HG03442 (cell line): ENCODE data around the gene PDGFA.

Experiments used
- ATAC-seq: cut with Tn5 transposase; IDR thresholded peaks from one replicate; pipeline ENCODE4 v1.9.1; 2021; ENCODE audit warnings: mild to moderate bottlenecking, moderate library complexity; ENCODE audit not compliant: unreplicated experiment

PDGFA gene

DNA sequence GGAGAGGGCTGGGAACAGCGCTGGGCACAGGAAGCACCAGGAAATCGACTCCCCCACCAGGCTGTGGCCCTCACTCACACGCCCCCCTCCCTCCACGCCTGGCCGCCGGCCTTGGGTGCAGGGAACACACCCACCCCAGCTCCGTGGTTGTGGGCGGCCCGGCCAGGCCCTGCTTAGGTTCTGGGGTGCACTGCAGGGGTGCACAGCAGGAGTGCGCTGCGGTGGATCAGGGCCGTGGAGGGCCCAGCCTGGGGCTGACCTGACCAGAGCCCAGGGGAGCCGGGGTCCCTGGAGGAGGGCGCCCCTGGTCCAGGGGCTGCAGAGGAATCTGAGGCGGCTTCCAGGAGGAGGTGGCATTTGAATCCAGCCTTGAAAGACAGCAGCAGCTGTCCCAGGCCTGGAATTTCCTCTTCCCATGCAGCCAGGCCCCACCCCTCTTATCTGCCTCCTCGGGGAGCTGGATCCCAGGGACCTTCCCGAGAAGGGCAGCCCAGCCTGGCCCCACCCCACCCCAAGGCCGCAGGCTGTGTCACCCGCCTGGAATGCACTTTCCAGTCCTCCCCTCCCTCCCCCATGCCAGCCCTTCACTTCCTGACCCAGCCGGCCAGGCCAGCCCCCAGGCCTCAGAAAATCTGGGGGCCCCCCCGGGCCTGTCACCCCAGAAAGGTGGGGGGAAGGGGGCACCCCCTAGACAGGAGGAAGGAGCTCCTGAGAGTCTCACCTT, 18.4 kb upstream of the PDGFA start:
- ATAC-seq = no peak

DNA sequence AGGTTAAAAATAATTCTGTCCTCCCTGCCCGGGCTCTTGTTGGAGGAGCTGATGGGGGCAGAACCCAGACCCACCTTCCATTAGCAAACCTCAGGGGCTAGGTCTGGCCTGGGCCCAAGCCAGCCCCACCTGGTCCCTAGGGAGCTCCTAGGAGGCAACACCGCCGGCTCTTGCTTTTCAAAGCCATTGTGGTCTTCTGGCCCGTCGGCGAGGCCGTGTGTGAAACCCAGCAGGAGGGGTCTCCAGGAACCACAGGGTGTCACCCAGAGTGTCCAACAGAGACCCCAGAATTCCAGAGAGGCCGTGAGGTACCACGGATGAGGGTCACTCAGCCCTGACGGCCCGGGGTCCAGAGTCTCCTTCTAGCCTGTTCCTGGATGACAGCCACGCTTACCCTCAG, 16.6 kb upstream of the PDGFA start:
- ATAC-seq = no peak

DNA sequence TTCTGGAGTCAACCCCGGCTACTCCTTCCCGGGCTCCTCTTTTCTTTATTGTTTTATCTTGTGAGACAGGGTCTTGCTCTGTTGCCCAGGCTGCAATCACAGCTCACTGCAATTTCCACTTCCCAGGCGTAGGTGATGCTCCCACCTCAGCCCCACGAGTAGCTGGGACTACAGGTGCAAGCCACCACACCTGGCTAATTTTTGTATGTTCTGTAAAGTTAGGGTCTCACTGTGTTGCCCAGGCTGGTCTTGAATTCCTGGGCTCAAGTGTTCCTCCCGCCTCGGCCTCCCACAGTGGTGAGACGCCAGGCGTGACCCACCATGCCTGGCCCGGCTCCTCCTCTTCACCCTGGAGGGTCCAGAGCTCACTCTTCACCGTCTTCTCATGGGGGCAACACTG, 15.3 kb upstream of the PDGFA start:
- no peak for ATAC-seq

DNA sequence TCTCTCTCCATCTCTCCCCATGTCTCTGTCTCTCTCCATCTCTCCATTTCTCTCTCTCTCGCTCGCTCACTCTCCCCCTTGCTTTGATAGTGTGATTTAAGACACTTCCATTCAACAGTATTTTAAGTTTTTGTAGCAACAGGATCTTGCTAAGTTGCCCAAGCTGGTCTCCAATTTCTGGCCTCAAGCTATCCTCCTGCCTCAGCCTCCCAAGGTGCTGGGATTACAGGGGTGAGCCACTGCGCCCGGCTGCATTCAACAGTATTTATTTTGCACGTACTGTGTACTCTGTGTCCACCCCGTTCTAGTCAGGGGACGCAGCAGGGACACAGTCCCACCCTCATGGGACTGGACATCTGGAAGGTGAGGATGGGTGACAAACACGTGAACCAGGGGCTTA, 14.4 kb upstream of the PDGFA start:
- ATAC-seq = no peak

DNA sequence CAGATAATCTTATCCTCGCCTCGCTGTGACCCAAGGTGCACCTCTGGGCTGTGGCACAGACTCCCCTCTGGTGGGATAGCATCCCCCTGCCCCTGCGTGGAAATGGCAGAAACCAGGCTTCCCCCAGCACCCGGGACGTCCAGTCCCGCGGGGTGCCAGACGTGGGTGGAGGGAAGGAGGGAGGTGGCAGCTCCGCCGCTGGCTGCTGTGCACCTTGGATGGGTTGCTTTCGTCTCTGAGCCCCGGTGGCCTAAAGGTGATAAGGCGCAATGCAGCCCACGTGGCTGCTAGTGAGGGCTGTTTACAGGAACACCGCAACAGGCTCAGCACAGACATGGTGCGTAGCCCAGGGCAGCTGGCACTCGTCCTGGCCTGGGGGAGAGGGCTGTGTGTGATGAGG, 13.6 kb upstream of the PDGFA start:
- ATAC-seq = no peak

DNA sequence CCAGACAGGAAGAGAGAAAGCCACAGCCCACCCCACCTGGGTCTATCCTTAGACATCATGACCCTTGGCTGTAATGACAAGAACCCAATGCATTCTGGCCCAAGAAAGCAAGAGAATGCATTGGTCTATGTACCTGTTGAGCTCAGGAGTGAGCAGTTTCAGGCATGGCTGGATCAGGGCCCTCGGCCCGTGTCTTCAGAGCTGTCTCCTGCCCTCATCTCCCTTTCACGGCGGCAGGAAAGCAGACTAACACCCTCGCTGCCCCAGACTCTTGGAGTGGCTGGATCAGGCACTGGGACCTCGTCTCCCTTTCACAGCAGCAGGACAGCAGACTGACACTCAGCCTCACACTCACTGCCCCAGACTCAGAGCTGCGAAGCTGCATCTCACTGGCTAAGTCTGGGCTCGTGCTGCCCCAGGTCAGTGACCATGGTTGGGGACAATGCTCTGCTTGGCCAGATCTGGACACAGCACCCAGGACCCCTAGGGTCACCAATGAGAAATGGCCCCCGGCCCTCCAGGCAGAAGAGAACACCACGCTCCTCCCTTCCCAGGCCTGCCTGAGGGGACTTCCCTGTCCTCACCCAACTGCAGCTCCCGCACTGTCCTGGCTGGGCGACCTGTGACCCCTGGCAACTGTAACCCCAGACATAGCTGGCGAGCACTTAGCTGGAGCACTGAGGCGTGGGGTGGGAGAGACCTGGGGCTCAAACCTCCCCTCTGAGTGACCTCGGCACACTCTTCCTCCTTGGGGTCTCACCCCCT, 12.9 kb upstream of the PDGFA start:
- no peak for ATAC-seq

DNA sequence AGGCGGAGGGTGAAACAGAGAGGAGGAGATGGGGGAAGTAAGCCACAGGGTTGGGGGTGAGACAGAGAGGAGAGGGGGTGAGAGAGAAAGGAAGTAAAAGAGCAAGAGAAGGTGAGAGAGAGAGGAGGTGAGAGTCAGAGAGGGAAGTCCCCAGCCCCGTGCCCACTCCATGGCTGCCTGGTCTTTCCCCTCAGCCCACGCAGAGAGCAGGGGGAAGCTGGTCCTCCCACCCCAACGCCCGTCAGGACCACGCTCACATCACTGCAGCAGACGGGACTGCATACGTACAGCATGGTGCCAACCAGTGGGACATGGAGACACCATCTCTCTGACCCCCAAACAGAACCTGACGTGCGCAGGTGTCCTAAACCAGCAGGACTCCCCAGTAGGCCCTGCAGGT, 12.1 kb upstream of the PDGFA start:
- ATAC-seq = no peak

DNA sequence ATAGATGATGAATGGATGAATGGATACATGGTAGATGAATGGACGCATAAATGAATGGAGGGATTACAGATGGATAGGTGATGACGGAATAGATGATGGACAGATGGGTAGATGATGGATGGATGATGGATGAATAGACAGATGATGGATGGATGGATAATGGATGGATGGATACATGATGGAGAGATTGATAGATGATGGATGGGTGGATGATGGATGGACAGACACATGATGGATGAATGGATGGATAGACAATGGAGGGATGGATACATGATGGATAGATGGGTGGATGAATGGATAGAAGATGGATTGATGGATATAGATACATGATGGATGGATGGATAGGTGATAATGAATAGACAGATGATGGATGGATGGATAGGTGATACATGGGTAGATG, 8.8 kb upstream of the PDGFA start:
- no peak for ATAC-seq

DNA sequence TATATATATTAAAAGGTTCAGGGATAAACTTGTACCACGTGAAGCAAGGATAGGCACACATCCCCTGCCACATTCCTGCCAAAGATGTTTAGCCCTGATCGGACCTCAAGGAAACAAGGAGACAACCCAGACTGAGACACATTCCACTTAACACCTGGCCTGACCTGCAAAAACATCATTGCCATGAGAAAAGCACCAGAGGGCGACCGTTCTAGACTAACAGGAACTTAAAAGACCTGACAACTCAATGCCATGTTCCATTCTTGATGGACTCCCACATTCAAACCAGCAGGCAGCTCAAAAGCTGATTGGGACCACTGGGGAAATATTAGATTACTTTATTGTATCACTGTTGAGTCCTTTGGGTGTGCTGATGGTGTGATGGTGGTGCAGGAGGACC, 8.1 kb upstream of the PDGFA start:
- ATAC-seq = no peak

DNA sequence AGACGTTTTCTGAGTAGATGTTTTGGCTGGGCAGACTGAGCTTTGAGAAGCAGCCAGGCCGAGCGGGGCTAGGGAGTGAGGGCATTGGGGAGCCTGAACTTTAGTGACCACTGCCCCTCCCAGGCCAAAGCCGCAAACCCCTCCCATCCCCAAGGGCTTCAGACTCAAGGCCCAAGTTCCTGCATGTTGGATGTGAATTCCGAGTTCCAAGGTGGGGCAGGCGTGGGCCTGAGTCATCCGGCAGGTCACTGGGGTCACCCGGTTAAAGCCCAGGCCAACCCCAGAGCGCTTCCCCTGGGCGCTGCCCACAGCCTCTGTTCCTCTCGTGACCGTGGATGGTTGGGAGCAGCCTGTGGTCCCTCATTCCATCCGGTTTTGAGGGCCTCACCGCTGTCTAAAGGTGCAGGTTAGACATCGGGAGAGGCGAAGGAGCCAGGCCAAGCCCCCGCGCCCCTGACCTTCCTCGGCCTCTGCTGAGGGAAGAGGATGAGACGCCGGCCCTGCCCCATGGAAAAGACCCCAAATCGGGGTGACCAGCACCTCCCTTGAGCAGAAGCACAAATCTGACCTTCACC, 6.9 kb upstream of the PDGFA start:
- ATAC-seq = no peak

DNA sequence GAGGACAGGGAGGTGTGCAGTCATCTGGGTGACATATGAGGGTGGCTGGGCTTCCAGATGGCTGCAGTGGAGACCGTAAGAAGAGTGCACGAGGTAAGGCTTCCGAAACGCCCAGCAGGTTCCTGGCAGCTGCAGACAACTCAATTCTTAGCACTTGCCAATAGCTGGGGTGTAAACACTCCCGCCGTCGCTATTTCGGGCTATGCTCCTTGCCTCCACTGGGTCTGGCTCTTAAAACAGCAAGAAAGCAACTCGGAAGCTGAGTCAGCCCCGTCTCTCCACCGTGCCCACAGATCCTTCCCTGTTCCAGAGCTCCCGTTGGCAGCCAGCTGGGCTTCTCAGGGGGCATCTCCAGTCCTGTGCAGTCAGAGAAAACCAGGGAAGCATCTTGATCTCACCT, 6.1 kb upstream of the PDGFA start:
- ATAC-seq = no peak

DNA sequence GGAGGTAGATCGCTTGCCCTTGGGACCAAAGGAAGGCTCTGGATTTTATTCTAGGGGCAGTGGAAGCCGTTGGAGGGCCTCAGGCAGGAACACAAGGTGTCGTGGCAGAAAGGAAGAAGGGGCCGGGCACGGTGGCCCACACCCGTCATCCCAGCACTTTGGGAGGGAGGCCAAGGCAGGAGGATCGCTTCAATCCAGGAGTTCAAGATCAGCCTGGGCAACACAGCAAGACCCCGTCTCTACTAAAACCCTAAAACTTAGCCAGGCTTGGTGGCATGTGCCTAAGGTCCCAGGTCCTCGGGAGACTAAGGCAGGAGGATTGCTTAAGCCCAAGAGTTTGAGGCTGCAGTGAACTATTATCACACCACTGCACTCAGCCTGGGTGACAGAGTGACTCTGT, 5.2 kb upstream of the PDGFA start:
- ATAC-seq = no peak

DNA sequence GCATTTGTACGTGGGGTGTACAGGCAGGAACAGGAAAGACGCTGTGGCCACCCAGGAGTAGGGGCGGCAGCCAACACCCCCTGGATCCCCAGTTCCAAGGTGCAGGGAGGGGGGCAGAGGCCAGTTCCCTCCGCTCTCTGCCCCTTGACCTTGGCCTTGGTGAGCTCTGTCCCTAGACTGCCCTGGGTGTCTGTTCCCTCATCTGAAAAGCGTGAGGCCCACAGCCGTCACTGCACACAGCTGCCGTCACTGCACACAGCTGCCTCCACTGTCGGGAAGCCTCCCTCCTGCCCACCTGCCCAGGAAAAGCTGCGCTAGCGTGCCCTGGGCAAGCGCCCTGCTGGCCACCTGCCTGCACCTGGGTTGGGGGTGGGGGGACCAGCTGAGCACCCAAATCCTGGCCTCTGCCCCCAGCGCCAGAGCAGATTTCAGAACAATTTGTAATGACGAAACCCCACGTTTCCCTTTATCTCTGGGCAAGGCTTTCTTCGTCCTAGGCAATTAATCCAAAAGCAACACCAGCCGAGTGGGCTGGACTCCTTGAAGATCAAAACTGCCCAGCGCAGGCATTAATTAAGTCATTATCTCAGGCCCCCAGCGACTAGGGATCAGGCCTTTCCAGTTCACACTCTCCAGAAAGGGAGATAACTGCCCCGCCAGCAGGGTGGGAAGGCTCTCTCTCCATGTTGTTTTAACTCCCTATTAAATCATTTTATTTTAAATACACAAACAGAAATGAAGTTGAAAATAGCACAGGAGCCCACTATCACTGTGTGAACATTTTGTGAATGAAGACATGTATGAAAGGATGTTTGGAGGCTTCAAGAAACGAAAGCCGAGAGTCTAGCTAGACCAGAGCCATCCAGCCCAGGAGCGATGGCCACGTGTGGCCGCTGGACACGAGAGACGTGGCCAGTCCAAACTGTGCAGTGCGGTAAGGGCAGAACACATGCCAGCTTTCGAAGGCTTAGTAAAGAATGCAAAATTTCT, 4.0 kb upstream of the PDGFA start:
- no peak for ATAC-seq

DNA sequence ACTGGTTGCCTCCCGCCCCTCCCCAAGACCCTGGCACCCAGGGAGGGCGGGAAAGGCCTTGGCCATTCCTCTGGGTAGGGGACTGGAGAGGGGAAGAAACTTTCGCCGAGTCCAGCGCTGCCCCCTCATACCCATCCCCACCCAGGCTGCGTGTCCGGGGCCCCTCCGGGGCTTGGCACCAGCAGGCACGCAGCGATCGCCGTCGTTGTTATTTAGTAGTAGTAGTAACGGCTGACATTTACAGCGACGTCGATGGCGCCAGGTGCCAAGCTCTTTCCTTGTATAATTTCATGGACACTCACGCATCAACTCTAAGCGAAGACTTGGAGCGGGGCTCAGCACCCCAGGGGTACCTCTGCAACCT, 3.3 kb upstream of the PDGFA start:
- no peak for ATAC-seq

DNA sequence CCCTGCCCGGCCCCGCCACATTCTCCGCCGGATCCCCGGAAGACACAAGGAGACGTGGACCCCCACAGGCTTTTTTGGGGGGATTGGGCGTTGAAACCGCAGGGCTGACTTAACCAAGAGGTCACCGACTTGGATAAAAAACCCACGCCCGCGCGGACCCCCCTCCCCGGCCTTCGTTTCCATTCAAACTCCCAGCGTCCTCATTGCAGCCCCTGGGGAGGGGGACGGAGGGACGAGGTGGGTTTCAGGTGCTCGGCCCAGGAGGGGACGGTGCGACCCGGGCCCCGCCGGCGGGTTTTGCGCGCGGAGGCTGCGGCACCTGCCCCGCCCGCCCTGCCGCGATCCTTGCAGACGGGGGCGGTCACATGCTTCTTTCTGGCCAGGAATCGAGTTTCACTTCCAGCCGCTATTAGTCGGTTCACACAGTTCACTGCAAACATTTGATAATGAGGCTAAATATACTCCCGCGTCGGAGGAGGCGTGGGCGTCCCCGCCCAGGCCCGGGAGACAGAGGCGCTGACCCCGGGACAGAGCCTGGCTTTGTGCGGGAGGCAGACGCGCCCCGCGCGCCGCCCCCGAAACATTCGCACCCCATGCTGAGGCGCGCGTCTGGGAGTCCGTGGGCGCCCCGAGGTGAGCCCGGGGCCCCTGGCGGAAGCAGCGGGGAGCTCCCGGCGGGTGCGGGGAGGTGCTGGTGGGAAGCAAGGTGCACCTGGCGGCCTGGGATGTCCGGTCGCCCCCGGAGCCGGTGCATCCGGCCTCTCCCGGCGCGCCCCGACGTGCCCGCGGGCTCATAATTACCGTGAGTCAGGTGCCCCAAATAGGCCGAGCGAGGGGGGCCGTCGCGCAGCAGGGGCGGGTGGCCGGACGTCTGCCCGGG, 2.7 kb upstream of the PDGFA start:
- ATAC-seq = no peak

DNA sequence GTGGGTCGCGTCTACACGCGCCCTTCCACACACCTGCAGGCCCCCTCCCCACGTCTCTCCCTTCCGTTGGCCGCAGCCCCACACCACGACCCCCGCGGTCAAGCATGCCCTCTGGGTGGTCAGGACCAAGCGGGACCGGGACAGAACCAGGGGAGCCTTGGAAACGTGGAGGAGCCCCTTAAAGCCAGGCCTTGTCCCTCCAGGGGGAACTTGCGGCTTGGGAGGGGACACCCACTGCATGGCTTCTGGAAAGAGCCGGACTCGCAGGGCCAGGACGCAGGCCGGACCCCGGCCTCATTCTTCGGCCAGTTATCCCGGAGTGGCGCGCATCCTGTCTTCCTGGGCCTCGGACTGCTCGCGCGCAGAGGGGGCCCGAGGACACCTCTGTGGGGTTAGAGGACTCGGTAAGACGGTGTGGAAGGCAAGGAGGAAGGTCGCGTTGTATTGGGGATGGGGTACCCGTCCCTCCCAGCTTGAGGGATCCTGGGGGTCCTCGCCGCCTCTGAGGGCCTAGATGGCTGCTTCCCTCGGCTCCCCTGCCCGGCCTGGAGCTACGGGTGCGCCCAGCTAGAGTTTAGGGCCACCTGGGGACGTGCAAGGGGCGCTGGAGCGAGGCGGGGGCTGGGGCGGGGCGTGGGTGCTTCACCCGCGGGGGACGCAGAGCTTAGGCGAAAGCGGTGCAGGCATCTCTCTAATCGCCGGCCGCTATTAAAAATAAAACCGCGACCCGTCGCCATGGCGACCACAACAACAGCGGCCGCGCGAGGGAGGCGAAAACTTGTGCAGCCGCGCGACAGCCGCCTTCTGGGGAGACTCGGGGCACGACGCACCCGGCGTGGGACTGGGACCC, 1.8 kb upstream of the PDGFA start:
- no peak for ATAC-seq

DNA sequence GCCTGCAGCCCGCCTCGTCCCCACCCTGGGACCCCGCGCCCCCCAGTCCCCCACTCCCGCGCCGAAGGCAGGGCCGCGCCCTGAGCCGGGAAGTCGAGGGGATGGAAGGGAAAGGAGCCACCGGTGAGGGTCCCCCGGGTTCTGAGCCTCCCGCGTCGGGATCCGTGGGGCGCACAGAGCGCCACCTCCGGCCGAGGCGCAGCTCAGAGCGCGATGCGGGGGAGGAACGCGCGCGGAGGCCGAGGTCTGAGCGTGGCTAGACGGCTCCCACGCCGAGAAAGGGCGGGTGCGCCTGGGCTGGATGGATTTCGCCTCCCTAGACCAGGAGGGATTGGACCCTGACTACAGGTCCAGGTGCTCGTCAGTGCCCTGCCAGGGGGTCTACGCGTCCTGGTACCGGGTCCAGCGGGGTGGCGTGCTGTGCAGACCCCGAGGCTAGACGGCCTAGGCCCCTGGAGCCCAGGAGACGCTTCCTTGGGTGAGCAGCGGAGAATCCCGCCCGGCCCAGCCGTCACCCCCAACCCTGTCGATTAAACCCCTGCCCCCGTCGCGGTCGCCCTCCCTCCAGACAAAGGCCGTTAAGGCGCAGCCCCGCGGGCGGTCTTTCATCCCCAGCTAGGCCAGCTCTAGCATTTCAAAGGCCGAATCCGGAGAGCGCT, 986 bp upstream of the PDGFA start:
- ATAC-seq = no peak

DNA sequence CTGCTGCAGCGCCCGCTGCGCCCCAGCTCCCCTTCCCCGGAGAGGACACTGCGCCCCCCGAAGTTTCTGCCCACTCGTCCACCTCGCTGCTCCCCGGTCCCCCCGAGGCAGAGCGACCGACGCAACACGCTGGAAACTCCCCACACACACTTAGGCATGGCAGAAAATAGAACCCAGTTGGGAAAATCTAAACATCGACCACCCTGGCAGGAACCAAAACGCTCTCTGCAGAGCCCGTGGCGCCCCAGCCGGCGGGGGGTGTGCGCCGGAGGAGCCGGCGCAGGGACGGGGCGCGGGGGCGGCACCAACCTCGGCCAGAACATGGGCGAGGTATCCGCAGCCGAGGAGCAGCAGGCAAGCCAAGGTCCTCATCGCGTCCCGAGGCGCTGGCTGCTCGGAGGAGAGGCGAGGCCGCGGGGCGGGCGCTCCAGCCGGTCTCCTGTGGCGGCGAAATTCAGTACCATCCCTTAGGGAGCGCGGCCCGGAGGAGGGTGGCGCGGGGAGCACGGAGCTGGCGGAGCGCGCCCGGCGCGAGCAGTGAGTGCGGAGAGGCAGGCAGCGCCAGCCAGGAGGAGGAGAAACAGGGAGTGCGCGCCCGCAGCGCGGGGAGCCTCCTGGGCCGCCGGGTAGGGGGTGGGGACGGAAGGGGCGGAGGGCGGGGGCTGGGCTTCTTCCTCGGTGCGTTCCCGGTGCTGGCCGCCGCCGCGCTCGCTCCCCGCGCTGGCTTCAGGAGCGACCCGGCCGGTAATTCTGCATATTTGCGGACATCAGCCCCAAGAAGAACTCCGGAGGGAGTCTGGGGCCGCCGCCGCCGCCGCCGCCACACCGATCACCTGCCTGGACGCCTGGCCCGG, 789 bp downstream of the PDGFA start:
- ATAC-seq = no peak
